ENCODE results near the gene SCAPER.
"Not testable (repeated sequence)": the region's sequence is repeated elsewhere in the genome, so short reads cannot be mapped to it uniquely, and the experiment has no call there.

- not testable (repeated sequence) for TF ChIP-seq POLR2A (IDR thresholded peaks at IDR 0.05; ENCODE audit: low read length); GATA1 (IDR thresholded peaks at IDR 0.05; ENCODE audit: low read depth, low read length)
Observed at GRCh38 chr15:76297951-76298350, 607.2 kb downstream of the SCAPER start.
